Endothelial cell of umbilical vein (primary cell): ENCODE results near the gene ANGPTL1. TPM values are rescaled to one million over a fixed set of nuclear protein-coding genes. Genes with fewer than 3 reads are reported as not detected.

Experiments
- BruUV-seq: library from RNA; stranded (reverse); fragments of 400-500 nt; replicated peaks from 2 replicates; lab custom pipeline; 2021; lab: Mats Ljungman, UMichigan
- CTCF ChIA-PET: fragments of 300-600, 350-600 bp; sonication (Branson Sonifier 250); formaldehyde crosslinking; loops from one replicate; lab custom pipeline; 2021; ENCODE audit warnings: antibody characterized with exemption, inconsistent platforms; lab: Charles Lee
- POLR2A ChIA-PET: fragments of 300-600, 350-600 bp; sonication (Branson Sonifier 250); formaldehyde crosslinking; loops from one replicate; lab custom pipeline; 2021; ENCODE audit warnings: antibody characterized with exemption, inconsistent platforms; lab: Charles Lee
- DNase-seq: peaks from one replicate; pipeline ENCODE4 v3.0.0-alpha.2; 2011; ENCODE audit warnings: low read depth, low spot score
- FAIRE-seq: peaks from 2 replicates; lab custom pipeline; 2011; peaks lifted over from hg19 to GRCh38; lab: Jason Lieb, UNC
- H2AFZ ChIP-seq: 2 replicates; pipeline ENCODE4 v1.6.0; 2012; ENCODE audit warnings: low read depth, low read length, control low read depth, inconsistent platforms
- H3K27ac ChIP-seq: 2 replicates; pipeline ENCODE4 v1.5.1; 2011; ENCODE audit warnings: low read depth, mild to moderate bottlenecking, control low read depth, low read length, moderate library complexity; ENCODE audit not compliant: insufficient read depth
- H3K27me3 ChIP-seq, 2 experiments: 2 replicates each; pipeline versions ENCODE4 v1.6.0 to v1.6.1; 2011; ENCODE audit warnings: low read length in 2 of 2, mixed read lengths in 1 of 2; ENCODE audit not compliant: control insufficient read depth in 2 of 2, insufficient read depth in 2 of 2
- H3K36me3 ChIP-seq, 2 experiments: 2 replicates in 1 of 2; 3 replicates in 1 of 2; pipeline ENCODE4 v1.5.1; 2011; ENCODE audit warnings: low read length in 2 of 2, mild to moderate bottlenecking in 1 of 2, moderate library complexity in 1 of 2; ENCODE audit not compliant: control insufficient read depth in 2 of 2, insufficient read depth in 2 of 2; ENCODE audit errors: extremely low read depth in 1 of 2
- H3K4me1 ChIP-seq: 3 replicates; pipeline ENCODE4 v1.5.1; 2011; ENCODE audit warnings: mild to moderate bottlenecking, low read length; ENCODE audit not compliant: control insufficient read depth, insufficient read depth; ENCODE audit errors: extremely low read depth
- H3K4me2 ChIP-seq: 2 replicates; pipeline ENCODE4 v1.6.1; 2011; ENCODE audit warnings: low read length, control low read depth, mixed read lengths; ENCODE audit not compliant: insufficient read depth
- H3K4me3 ChIP-seq, 3 experiments: fragments of 200-600 bp in 1 of 3; sonication (generic), shearing (Covaris generic) in 1 of 3; replicated peaks in 1 of 3; 2 replicates each; pipeline ENCODE4 v1.5.1; 2011 to 2016; ENCODE audit warnings: control low read depth in 3 of 3, low read length in 3 of 3, mild to moderate bottlenecking in 2 of 3, inconsistent platforms in 1 of 3, low read depth in 1 of 3, moderate library complexity in 1 of 3; ENCODE audit not compliant: insufficient read depth in 1 of 3
- H3K79me2 ChIP-seq: 2 replicates; pipeline ENCODE4 v1.6.0; 2012; ENCODE audit warnings: low read length, inconsistent platforms; ENCODE audit not compliant: control insufficient read depth, insufficient read depth
- H3K9ac ChIP-seq: replicated peaks from 2 replicates; pipeline ENCODE3; 2011; ENCODE audit warnings: low read length, control low read depth; ENCODE audit not compliant: insufficient read depth; ENCODE audit errors: extremely low read depth
- H3K9me1 ChIP-seq: replicated peaks from 3 replicates; pipeline ENCODE4 v1.6.0; 2011; ENCODE audit warnings: mild to moderate bottlenecking, low read length; ENCODE audit not compliant: control insufficient read depth, insufficient read depth; ENCODE audit errors: extremely low read depth
- H3K9me3 ChIP-seq: replicated peaks from 2 replicates; pipeline ENCODE4 v1.5.1; 2012; ENCODE audit warnings: low read length, inconsistent platforms; ENCODE audit not compliant: control insufficient read depth, insufficient read depth
- H4K20me1 ChIP-seq: replicated peaks from 2 replicates; pipeline ENCODE3; 2011; ENCODE audit warnings: mild to moderate bottlenecking, low read length; ENCODE audit not compliant: control insufficient read depth, insufficient read depth; ENCODE audit errors: extremely low read depth
- CTCF ChIP-seq, 2 donors: IDR thresholded peaks; 1 replicate in 1 of 2; 2 replicates in 1 of 2; pipeline ENCODE4 v1.5.1; 2011; ENCODE audit warnings: low read length in 2 of 2, mild to moderate bottlenecking in 2 of 2, moderate library complexity in 2 of 2, control low read depth in 1 of 2, inconsistent platforms in 1 of 2, low read depth in 1 of 2; ENCODE audit not compliant: insufficient read depth in 1 of 2; ENCODE audit errors: extremely low read depth in 1 of 2
- EZH2 ChIP-seq: IDR thresholded peaks from 2 replicates; pipeline ENCODE4 v1.6.1; 2012; ENCODE audit warnings: borderline replicate concordance, low read depth, mild to moderate bottlenecking, moderate library complexity, low read length, inconsistent platforms; ENCODE audit not compliant: severe bottlenecking
- GATA2 ChIP-seq: IDR thresholded peaks from 2 replicates; pipeline ENCODE4 v1.7.0; 2011; ENCODE audit warnings: low read depth, mild to moderate bottlenecking, moderate library complexity, mixed read lengths, low read length; ENCODE audit not compliant: insufficient read length, insufficient read depth
- JUN ChIP-seq: IDR thresholded peaks from 2 replicates; pipeline ENCODE4 v1.6.1; 2011; ENCODE audit warnings: borderline replicate concordance, low read depth; ENCODE audit not compliant: insufficient read length, insufficient read depth
- dilution Hi-C: fragments of 300-500 bp; cut with MboI; formaldehyde crosslinking; loops from one replicate; pipeline ENCODE4 v1.15.0; 2019; ENCODE audit warnings: low sequenced_read_pairs; ENCODE audit not compliant: extremely low pct_ligation_motif_present
- intact Hi-C: fragments of 100-400 bp; cut with micrococcal nuclease; formaldehyde crosslinking; loops from one replicate; pipeline ENCODE4 v1.10.0; 2022
- polyA plus RNA-seq, 4 experiments: library from polyadenylated mRNA; depleted of rRNA in 3 of 4; stranded (reverse) in 3 of 4; unstranded in 1 of 4; fragments of >200 nt; gene quantifications; 2 replicates each; pipeline versions ENCODE4 v1.2.1 to v1.2.3, GENCODE V29; 2011 to 2012; ENCODE audit warnings: missing spikeins in 1 of 4
- total RNA-seq: library from RNA; stranded (reverse); gene quantifications from 2 replicates; pipeline ENCODE4 v1.2.3, GENCODE V29; 2021
- TF ChIP-seq, protein P1 (sequence below): IDR thresholded peaks from 2 replicates; pipeline ENCODE4 v1.6.1; 2011; ENCODE audit not compliant: insufficient read depth, insufficient read length

Gene ANGPTL1
- total and polyA plus RNA-seq, 2 donors (not counting 3 experiments of a cell fraction or from before 2014, with no cell fraction given), result 0.15 TPM; not detected in 1

DNA sequence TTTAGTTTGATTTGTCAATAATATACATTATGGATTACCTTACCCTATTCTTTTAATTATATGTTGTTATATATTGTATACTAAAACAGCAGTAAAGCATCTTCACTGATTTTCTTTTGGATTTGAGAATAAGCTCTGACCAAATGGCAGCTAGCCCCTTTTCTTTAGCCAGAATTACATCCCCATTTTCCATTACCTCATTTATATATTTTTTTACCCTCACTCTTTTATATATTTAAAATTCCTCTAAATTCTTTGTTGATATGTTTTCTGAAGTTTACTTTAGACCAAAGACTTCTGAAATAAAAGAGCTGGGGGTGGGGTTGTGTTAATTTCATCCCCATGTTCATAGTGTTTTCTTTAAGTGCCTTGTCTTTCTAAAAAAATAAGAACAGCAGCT is 24.6 kb downstream of the ANGPTL1 start:
- Histone ChIP-seq H3K9me3 (no peaks in the 10 kb centered on the region), H2AFZ (no peak overlapping the region), H3K9ac (no peak overlapping the region), H4K20me1 (no peaks in the 10 kb centered on the region), H3K79me2 (no peaks in the 10 kb centered on the region), H3K27me3 (no peaks in the 10 kb centered on the region), H3K4me3 (no peak overlapping the region), H3K36me3 (no peaks in the 10 kb centered on the region), H3K9me1 (no peaks in the 10 kb centered on the region), H3K27ac (no peak overlapping the region), H3K4me1 (peaks cover 2% of the 10 kb centered on the region), H3K4me2 (no peak overlapping the region)
- FAIRE-seq (no peak), DNase-seq (no peak)
- ChIA-PET POLR2A (no interaction called here), CTCF (interaction anchor here (1.0 kb wide), 2 partner anchors 25 to 303 kb away, joined by 3 to 4 read pairs; no protein-coding TSS in a partner anchor)
- intact Hi-C loops, result no loop called here
- dilution Hi-C loops, result no loop called here
- no peak for TF ChIP-seq CTCF (IDR thresholded peaks at IDR 0.05; ENCODE audit: extremely low read depth in 1 of 2, insufficient read depth in 1 of 2, low read depth in 1 of 2, low read length in 2 of 2)
- TF ChIP-seq, protein P1, sequence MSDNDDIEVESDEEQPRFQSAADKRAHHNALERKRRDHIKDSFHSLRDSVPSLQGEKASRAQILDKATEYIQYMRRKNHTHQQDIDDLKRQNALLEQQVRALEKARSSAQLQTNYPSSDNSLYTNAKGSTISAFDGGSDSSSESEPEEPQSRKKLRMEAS, result no peak
- TF ChIP-seq JUN, result no peak
- no peak for TF ChIP-seq EZH2
- TF ChIP-seq GATA2, result no peak
- no TSS peak for BruUV-seq
